HG02759 (cell line): ENCODE results near the gene GJB2.
"Not testable (repeated sequence)": the region's sequence is repeated elsewhere in the genome, so short reads cannot be mapped to it uniquely, and the experiment has no call there.

Experiments
- ATAC-seq: cut with Tn5 transposase; IDR thresholded peaks from one replicate; pipeline ENCODE4 v1.9.1; 2021; ENCODE audit warnings: mild to moderate bottlenecking, moderate library complexity; ENCODE audit not compliant: unreplicated experiment

Gene GJB2

DNA sequence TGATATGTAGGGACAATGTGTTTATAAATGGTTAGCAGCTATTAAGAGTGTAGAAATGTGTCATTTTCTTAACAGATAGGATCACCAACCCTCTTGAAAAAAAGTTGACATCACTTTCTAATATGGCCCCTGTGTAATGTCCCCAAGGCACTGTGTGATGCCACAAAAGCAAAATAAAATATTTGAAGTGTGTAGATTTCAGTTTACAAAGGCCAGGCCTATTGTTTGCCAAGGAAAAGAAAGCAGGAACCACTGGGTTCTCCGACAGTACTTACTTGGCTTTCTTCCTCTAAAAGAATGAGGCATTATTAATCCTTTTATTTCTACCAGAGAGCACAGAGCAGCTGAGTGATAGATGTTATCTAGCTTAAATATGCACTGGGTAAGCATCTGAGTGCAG lies 21.4 kb downstream of the GJB2 start:
- no peak for ATAC-seq

DNA sequence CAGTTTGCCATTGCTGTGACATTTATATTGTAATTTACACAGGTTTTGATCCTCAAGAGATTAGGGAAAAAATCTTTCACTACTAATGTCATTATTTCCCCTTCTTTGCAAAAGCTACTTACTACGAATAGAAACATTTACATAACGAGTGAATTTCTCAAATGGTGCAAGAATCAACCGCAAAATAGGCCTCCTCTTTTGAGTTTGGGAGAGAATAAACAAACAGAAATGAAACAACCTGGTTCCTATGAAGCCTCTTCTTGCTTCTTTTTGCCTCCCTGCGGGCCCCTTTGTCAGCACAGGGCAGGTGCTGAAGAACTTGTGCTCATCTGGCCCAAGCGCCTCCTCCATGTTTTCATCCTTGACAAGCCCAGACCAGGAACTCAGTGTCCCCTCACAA lies 21.8 kb downstream of the GJB2 start:
- ATAC-seq: no peak

DNA sequence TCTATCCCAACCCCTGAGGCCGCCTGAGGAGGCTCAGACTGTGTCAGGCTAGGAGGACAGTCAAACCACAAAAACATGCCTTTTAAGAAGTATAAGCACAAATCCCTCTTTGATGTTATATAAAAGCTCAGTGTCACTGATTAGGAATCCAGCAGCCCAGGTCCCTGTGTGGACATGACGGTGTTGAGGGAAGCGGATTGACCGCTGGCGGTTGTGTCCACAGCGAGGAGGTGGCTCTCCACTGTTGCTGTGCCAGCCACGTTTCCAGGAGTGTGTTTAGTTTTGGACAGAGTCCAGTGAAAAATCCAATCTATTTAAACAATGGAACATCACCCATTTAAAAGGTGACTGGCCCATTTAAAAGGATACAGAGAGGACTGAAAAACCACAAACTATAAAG lies 24.3 kb downstream of the GJB2 start:
- ATAC-seq: no peak

DNA sequence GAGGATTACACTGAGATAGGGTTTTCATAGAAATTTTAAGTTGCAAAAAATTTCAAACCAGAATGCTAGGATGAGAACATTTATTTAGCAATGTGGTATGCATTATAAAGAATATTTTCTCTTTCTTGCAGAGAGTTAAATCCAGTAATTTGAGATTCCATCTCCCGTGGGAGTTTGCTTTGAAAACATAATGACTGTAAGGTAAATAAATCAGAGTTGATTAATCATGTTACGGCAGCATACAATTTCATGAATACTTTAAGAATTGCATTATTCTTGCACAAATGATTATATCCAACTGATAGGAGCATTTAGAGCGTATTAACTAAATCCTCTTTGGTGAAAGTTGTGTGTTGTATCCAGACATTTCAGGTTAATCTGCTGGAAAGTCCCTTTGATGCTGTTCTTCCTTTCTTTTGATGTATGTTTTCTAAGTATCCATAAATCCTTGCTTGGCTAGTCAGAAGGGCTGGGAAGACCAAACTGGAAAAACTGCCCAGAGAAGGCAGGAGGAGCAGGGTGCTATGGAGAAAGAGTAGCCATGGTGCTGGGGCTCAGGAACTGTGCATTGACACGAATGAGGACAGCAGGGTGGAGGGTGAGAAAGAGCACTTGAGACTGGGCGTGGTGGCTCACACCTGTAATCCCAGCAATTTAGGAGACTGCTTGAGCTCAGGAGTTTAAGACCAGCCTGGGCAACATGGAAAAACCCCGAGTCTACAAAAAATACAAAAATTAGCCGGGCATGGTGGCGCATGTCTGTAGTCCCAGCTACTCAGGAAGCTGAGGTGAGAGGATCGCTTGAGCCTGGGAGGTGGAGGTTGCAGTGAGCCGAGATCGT lies 27.1 kb downstream of the GJB2 start:
- no peak for ATAC-seq

DNA sequence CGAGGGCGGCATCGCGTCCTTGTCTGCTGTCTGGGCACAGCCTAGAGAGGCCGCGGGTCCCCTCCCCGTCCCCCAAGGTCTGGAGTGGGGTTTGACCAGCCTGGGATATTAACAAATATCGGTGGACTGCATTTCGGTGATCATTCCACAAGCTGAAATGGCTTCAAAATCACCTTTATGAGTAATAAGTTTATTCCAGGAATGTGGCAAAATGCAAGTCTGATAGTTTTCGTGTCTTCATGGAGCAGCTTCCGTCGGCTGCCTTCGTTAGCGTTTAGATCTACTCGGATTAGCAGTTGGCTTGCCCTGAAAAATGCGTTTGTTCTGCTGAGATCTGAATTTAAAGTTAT lies 30.8 kb downstream of the GJB2 start:
- ATAC-seq: no peak

DNA sequence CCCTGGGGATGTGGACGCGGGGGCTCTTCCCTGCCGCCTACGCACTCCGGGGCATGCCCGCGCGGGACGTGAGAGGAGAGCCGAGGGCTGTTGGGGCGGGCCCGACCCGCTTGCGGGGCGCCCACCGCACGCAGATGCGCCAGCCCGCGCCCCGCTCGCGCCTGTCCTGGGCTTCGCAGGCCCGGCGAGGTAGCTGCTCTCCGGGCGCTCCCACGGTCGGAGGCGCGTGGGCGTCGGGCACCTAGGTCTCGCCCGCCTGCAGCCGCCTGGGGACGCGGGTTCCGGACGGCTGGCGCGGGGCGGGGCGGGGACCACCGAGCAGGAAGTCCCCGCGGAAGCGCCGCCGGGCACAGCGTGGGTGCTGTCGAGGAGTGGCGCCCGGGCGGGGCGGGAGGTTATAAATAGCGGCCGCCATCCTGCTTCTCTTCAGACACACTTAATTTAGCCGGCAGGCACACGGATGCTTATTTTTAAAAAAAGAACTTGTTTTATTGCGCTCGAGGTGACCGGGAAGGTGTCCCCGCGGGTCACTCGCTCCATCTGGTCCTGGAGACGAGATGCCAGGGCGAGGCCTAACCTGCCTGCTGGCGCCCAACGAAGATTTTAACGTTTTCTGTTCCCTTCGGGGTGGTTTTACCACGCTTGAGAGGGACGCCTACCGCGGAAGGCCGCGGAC lies 31.3 kb downstream of the GJB2 start:
- ATAC-seq: peak; percentile 65

DNA sequence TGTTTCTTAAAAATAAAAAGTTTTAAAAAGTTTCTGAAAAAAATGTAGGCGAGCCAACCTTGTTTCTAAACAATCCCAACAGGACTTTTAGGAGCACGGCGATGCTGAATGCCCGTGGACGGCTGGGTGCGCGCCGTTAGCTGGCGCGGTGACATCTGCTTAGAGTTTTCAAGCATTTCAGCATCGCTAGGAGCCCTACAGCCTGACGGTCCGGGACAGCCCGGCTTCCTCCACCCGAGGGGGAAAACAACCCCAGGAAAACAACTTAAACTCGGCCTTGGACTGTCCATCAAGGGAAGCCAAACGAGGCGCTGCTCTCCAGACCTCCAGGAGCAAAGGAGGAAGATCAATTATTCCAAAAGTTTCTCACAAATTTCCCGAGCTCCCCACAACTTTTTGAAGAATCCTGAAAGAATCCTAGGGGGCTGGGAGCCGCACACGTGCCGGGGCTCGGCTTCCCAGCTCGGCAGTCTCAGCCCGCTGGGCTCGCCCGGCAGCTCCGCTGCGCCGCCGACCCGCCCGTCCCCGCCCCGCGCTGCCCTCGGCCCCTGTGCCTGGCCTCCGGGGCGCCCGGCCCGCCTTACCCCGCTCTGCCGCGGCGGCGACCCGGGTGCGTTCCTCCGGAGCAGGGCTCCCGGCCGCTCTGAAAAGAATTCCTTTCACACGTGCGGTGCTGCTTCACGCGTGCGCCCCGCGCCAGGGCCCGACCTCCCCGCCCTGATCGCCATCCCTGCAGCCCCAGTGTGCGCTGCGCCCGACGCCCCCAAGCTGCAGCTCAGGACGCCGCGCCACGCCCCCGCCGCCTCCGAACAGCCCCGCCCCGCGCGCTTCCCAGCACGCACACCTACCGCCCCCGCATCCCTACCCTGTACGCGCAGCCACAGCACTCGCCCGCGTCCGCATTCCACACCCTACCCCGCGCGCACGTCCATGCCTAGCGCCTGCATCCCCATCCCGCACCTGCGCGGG lies 32.1 kb downstream of the GJB2 start, which contains the start of gene GJA3:
TSS of gene GJA3 (minus strand) at position 747 of the 969 bp plus-strand sequence. CDS start 17,764 bp downstream, outside the sequence.
- peak; percentile 75 for ATAC-seq

DNA sequence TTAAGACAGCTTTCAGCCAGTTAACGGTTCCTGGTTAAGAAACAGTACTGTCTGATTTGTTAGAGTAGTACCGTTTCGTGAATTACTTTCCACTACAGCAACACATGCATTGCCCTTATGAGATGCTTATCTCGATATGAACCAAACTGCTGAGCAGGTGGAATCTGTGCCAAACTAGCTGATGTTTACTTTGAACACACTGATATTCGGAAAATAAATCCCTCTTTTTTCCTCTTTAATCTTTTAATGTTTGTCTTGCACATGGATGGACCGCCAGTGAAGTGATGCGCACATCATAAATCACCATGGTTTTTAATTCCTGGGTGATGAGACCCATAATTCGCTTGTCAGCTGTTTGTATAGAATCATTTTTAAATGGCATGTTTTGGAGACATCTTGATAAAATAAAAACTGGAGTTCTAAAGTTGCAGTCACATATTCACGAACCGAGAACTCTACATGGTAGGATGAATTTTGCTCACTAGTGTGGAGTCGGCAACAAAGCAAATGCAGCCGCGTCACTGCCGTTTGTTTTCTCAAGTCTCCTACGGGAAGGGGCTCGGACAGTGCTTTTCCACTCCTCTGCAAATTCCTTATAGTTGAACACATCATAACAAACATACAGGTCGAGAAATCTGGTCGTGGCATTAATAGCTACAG lies 33.0 kb downstream of the GJB2 start:
- no peak for ATAC-seq

DNA sequence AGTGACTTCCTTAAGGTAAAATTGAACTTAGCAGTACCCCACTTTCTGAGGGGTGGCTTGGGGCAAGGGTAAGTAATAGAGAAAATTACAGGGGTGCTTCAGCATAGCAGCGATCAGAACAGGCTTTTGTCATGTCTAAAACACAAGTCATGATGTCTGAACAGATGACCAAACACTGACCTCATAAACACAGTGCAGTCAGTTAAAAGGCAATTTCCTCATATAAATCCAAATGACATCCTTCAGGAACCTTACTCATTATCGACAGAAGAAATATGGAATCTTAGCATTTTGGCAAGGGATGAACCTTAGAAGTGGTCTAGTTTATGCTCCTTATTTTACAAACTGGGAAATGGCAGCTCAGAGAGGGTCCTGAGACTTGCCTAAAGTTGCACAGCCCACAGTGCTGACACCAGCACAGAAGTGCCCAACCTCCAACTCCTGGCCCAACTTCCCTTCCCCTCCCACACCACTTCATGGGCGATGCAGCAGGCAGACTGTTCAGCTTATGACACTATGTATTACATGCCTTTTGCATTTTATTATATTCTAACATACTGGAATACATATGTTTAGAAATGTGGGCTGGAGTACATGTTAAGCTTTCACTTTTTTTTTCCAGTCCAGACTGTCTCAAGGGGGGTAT lies 35.5 kb downstream of the GJB2 start:
- no peak for ATAC-seq

DNA sequence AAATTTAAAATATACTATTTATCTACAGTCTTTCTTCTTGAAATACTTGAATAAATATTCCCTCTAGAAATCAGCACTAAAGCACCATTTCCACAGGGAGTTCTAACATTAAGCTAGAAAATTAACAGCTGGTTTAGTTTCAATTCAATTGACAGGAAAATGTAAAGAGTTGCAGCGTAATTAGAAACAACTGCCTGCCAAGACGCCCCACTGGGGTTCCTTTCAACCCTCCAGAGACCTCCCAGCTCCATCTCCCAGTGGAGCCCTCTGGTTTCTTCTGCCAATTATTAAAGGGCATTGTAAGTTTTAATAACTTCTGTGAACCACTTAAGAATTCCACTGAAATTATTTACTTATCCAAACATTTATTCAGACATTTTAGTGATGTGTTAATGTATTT lies 36.0 kb downstream of the GJB2 start:
- no peak for ATAC-seq

DNA sequence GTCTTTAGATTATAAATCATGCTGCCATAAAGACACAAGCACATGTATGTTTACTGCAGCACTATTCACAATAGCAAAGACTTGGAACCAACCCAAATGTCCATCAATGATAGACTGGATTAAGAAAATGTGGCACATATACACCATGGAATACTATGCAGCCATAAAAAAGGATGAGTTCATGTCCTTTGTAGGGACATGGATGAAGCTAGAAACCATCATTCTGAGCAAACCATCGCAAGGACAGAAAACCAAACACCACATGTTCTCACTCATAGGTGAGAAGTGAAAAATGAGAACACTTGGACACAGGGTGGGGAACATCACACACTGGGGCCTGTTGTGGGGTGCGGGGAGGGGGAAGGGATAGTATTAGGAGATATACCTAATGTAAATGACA lies 39.4 kb downstream of the GJB2 start:
- not testable (repeated sequence) for ATAC-seq

DNA sequence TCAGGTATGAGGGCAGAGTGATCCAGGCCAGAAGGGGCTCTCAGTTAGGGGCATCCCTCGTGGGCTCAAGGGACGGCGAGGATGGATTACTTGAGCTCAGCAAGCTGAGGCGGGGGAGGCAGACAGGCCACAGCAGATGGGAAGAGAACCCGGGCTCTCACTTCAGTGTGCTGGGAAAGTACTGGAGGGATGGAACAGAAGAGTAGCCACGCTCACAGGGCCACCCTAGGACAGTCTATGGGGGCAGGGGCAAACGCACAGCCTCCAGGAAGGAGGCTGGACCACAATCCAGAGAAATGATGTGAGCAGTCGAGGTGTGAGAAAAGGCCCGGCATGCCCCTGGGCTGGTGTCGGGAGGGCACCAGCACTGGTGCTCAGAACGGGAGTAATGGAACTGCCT lies 41.1 kb downstream of the GJB2 start:
- no peak for ATAC-seq

DNA sequence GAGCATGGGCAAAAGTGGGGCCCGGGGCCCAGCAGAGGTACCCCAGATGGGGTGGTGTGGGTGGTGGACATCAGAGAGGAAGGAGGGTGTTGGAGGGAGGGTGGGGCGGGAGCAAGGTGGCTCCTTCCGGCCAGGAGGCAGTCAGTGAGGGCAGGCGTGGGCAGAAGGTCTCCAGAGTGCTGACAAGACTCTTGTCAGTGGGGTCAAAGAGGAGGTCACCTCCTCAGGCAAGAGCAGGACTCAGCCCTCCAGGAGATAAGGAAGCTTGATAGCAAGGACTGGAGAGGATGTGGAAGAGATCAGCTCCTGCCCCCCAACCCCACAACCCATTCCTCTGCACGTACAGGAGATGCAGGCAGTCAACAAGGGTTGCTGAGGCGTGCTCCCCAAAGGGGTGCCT lies 41.7 kb downstream of the GJB2 start:
- no peak for ATAC-seq

DNA sequence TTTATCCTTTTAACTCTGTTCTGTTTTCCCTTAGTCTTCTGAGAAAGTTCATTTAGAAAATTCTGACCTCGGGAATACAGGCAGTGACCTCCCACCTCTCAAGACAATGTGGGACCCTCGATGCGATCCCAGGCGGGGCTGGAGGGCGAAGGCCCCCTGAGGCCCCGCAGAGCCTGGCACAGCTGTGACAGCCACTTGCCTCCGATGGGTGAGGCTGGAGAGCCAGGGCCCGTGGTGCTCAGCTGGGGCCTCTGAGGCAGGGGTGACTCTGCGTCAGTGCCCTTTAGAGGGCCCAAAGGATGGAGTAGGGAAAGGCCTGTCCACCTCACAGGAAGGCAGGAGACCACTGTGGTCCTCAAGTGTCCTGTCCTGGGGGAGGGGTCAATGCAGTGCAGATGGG lies 42.2 kb downstream of the GJB2 start:
- ATAC-seq: no peak

DNA sequence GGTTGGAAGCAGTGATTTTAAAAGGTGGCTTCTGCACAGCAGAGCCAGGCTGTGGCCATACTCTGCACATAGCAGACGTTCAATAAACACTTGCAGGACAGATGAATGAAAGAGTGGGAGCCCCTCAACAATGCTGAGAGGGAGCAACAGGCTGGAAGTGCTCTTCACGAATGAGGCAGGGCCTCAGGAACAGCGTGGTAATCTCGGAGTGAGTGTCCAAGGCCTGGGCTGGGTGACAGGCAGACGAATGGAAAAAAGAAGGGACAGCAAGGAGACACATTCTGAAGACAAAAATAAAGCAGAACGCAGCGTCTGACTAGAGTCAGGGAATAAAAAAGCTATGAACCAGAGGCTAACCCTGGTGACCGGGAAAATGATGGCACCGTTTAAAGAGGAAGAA lies 43.0 kb downstream of the GJB2 start:
- no peak for ATAC-seq

DNA sequence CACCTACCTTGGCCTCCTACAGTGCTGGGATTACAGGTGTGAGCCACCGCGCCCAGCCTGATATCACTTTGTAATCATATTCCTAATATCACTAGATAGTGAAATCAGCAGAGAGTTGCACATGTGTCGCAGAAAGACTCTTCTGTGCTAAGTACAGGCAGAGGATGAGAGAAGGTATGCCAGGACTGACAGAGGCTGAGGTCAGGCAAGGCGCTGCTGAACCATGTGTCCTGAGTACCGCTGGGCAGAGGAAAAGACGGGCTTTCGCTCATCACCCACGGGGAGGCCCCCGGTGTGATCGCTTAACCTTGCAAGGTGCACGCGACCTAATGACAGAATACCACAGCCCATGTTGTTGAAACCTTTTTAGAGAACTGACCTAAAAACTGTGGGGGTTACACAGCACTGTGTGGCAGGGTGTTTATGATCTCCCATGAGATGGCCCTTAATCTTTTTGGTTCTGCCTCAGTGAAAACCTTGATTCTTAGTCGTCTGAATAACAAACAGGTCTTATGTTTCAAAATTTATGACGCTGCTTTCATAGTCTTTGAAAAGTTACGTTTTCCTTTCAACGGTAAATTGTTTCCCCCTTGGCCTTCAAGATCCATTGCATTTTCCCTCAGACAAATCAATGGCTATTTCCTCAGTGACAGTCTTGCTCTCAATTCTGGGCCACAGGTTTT lies 44.1 kb downstream of the GJB2 start:
- no peak for ATAC-seq

DNA sequence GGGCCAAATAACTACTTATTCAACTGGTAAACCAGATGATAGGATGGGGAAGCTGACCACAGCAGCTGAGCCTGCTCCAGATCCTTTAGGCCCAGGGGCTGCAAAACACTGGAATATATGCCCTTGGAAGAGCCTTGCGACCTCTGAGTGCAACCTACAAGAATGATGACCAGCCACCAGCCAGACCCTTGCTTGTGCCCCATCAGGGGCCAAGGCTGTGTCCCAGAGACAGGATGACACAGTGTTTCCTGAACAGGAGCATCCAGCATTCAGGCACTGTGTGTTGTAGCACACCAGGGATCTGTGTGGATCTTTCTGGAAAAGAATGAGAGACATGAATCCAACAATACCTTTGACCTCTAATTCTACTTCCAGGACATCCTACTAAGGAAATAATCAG lies 46.4 kb downstream of the GJB2 start:
- ATAC-seq: no peak

DNA sequence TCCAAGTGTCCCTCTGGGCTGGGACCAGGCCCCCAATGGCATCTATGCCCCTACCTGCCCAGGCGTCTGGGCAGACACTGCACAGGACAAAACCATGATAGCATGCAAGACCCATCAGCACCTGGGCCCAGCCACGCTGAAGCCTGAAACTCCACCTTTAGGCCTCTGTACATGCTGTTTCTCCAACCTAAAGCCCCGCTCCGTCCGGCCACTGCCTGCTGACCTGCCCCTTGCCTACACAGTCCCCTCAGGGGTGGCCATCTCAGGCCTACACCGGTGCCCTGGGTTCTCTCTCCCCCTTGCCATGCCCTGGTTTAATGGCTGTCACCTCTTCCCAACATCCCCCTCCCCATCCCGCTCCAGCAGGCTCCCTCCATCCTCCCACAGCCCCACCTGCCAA lies 47.2 kb downstream of the GJB2 start:
- ATAC-seq: no peak

DNA sequence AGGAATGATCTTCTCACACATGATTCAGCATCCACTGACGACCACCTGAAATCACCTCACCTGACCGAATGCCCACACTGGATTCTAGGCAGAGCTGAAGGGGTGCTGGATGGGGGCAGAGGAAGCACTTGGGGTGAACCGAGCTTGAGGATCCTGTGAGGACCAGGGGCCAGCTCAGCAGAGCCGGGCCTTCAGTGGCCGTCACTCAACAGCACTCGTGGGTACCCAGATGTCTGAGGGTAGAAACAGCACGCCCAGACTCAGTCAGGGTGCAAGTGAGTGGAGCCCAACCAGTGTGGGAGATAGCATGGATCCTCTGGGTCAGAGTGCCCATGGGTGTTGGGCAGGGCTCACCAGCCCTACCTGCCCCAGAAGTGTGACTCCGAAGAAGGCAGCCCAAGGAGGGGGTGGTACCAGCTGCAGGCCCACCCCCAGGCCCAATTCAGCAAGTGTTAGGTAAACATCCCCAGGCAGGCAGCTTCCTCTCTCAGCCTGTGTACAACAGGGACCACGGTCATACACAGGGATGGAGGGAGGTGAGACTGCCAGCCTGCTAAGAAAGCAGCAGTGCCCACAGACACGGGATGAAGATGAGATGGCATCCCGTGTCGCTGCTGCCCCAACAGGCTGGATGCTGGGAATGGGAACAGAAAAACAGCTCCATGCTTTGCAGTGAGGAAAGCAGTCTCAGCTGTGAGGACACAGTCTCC lies 48.4 kb downstream of the GJB2 start:
- no peak for ATAC-seq
